Psoas muscle (tissue), 8 donors: Measurements from ENCODE around the gene CD3E. TPM values are rescaled to one million over a fixed set of nuclear protein-coding genes. Genes with fewer than 3 reads are reported as not detected.

Experiments
- ATAC-seq, 4 donors: fragments of 200-7000 bp; cut with Tn5 transposase; one replicate each; pipeline ENCODE4 v1.9.1; 2020; ENCODE audit warnings: moderate library complexity in 3 of 4, mild to moderate bottlenecking in 2 of 4
- DNase-seq, 2 donors: peaks; one replicate each; pipeline ENCODE4 v3.0.0-alpha.2; 2020
- H3K27ac ChIP-seq: fragments of 200-600 bp; one replicate; pipeline ENCODE4 v1.8.0; 2022
- H3K27me3 ChIP-seq, 3 donors: fragments of 200-600 bp in 1 of 3; one replicate each; pipeline versions ENCODE4 v1.6.1 to v1.8.0; 2013 to 2022; ENCODE audit warnings: low read length in 2 of 3, mild to moderate bottlenecking in 2 of 3, moderate library complexity in 1 of 3; ENCODE audit not compliant: insufficient read depth in 3 of 3
- H3K36me3 ChIP-seq, 2 donors: fragments of 200-600 bp in 1 of 2; one replicate each; pipeline versions ENCODE4 v1.6.1 to v1.8.0; 2013 to 2022; ENCODE audit warnings: low read depth in 1 of 2, mild to moderate bottlenecking in 1 of 2, moderate library complexity in 1 of 2; ENCODE audit not compliant: insufficient read depth in 1 of 2
- H3K4me1 ChIP-seq: fragments of 200-600 bp; one replicate; pipeline ENCODE4 v1.8.0; 2022
- H3K4me3 ChIP-seq: fragments of 200-600 bp; one replicate; pipeline ENCODE4 v1.8.0; 2022; ENCODE audit warnings: mild to moderate bottlenecking
- H3K9me3 ChIP-seq: fragments of 200-600 bp; one replicate; pipeline ENCODE4 v1.8.0; 2022
- CTCF ChIP-seq: fragments of 200-600 bp; IDR thresholded peaks from one replicate; pipeline ENCODE4 v1.8.0; 2022; ENCODE audit warnings: antibody characterized with exemption
- WGBS, 3 donors: extraction: QIAGEN DNeasy Blood & Tissue Kit; methylation state at CpG; one replicate each; pipeline versions ENCODE4 v1.1.6 to v1.1.7; 2013; 5-methylcytosine and 5-hydroxymethylcytosine counted together
- intact Hi-C, 2 donors: fragments of 100-400 bp; cut with DNase I; formaldehyde crosslinking; loops; one replicate each; pipeline versions ENCODE4 v1.11.0 to v1.14.2; 2022
- polyA plus RNA-seq, 3 donors: library from polyadenylated mRNA; stranded (reverse); fragments of 200-250 nt; gene quantifications; one replicate each; pipeline ENCODE4 v1.2.3, GENCODE V29; 2013
- total RNA-seq, 4 donors: library from RNA; stranded (reverse); fragmentation: NEBNext Ultra II Directional in 2 of 4; extraction: Animal tissue kit (Norgen Biotek cat#: 25700) in 2 of 4; gene quantifications; one replicate each; pipeline versions ENCODE4 v1.2.1 to v1.2.4, GENCODE V29; 2021 to 2023
- donor health status: healthy with polysubstance abuse.
- donor health status: DM: no; HTN: no; CAD: no; lungs with moderate emphysema.
- donor health status: Bipolar disorder and iron deficiency.
- donor health status: healthy.
- donor health status: DM: yes; HTN: yes; CAD: no.
- donor health status: DM: no; HTN: no; CAD: no.
- donor health status: DM: no; HTN: no; CAD: no.
- donor health status: DM: yes; HTN: yes; CAD: no.

CD3E gene
- total and polyA plus RNA-seq, 7 donors = 0.15 to 1.2 (median 0.27) TPM

- ATAC-seq (no peak), DNase-seq (no peak)
- Histone ChIP-seq H3K4me1 (no peaks in the 10 kb centered on the region), H3K27me3 (peaks cover 0 to 4% (median 3%) of the 10 kb centered on the region in 3 donors), H3K27ac (no peak overlapping the region), H3K4me3 (no peak overlapping the region), H3K9me3 (no peaks in the 10 kb centered on the region), H3K36me3 (no peaks in the 10 kb centered on the region)
- no peak for TF ChIP-seq CTCF
- WGBS, 3 donors = 67 to 74% (median 71%) methylated on average over 4 of the region's 4 CpGs
- intact Hi-C loops = loop anchor here in 1 of 2 donors (10.0 kb wide), 1 partner anchor 79 kb away; no protein-coding TSS in a partner anchor
Observed at GRCh38 chr11:118283756-118284350, 20.7 kb upstream of the CD3E start.

GRCh38 chr11:118286545-118286944 is 18.0 kb upstream of the CD3E start:
- intact Hi-C loops = loop anchor here in 1 of 2 donors (10.0 kb wide), 1 partner anchor 82 kb away; no protein-coding TSS in a partner anchor
- no peaks in the 10 kb centered on the region for H3K9me3 ChIP-seq
- DNase-seq = no peak
- H3K27me3 ChIP-seq = peaks cover 0 to 3% (median 0%) of the 10 kb centered on the region in 3 donors
- 73 to 88% (median 75%) methylated on average over 2 of the region's 2 CpGs for WGBS, 3 donors
- no peak overlapping the region for H3K4me3 ChIP-seq
- no peaks in the 10 kb centered on the region for H3K36me3 ChIP-seq
- no peaks in the 10 kb centered on the region for H3K4me1 ChIP-seq
- TF ChIP-seq CTCF = no peak
- no peak overlapping the region for H3K27ac ChIP-seq
- ATAC-seq = no peak

GRCh38 chr11:118287006-118287405 is 17.5 kb upstream of the CD3E start:
- ATAC-seq (no peak), DNase-seq (no peak)
- Histone ChIP-seq H3K4me1 (no peaks in the 10 kb centered on the region), H3K36me3 (no peaks in the 10 kb centered on the region), H3K9me3 (no peaks in the 10 kb centered on the region), H3K27ac (no peak overlapping the region), H3K27me3 (no peaks in the 10 kb centered on the region), H3K4me3 (no peak overlapping the region)
- WGBS, 3 donors = 39 to 55% (median 40%) methylated on average over 1 of the region's 1 CpG
- no peak for TF ChIP-seq CTCF
- intact Hi-C loops = loop anchor here in 1 of 2 donors (10.0 kb wide), 1 partner anchor 82 kb away; no protein-coding TSS in a partner anchor

GRCh38 chr11:118289401-118289800 is 15.1 kb upstream of the CD3E start:
- no peaks in the 10 kb centered on the region for H3K4me1 ChIP-seq
- no peak for TF ChIP-seq CTCF
- DNase-seq = no peak
- no peak overlapping the region for H3K27ac ChIP-seq
- H3K27me3 ChIP-seq = peaks cover 0 to 3% (median 0%) of the 10 kb centered on the region in 3 donors
- H3K36me3 ChIP-seq = no peaks in the 10 kb centered on the region
- H3K4me3 ChIP-seq = no peak overlapping the region
- intact Hi-C loops = loop anchor here in 1 of 2 donors (10.0 kb wide), 1 partner anchor 85 kb away; no protein-coding TSS in a partner anchor
- no peak for ATAC-seq
- H3K9me3 ChIP-seq = no peaks in the 10 kb centered on the region
